ENCODE results near the gene CIITA. TPM values are rescaled to one million over a fixed set of nuclear protein-coding genes. Genes with fewer than 3 reads are reported as not detected.
"Not testable (repeated sequence)": the region's sequence is repeated elsewhere in the genome, so short reads cannot be mapped to it uniquely, and the experiment has no call there.

Gene CIITA
- 0.46 TPM in 1 of 2 replicates, not detected in the other for polyA plus RNA-seq (2014; cell fraction: cytosol; rRNA removed)
- polyA plus RNA-seq (2014; cell fraction: nucleus; rRNA removed), result 0.24 and 0.27 TPM in 2 replicates

GRCh38 chr16:10876799-10877341 is at the start of gene CIITA:
Gene CIITA (plus strand): TSS chr16:10877202. CDS start chr16:10877331, 129 bp downstream.
- DNase-seq (ENCODE audit: low spot score), result no peak

GRCh38 chr16:10827691-10828341 is 49.2 kb upstream of the CIITA start:
- DNase-seq (ENCODE audit: low spot score), result no peak

GRCh38 chr16:10828851-10829366 is 48.1 kb upstream of the CIITA start:
- DNase-seq (ENCODE audit: low spot score), result no peak

DNA sequence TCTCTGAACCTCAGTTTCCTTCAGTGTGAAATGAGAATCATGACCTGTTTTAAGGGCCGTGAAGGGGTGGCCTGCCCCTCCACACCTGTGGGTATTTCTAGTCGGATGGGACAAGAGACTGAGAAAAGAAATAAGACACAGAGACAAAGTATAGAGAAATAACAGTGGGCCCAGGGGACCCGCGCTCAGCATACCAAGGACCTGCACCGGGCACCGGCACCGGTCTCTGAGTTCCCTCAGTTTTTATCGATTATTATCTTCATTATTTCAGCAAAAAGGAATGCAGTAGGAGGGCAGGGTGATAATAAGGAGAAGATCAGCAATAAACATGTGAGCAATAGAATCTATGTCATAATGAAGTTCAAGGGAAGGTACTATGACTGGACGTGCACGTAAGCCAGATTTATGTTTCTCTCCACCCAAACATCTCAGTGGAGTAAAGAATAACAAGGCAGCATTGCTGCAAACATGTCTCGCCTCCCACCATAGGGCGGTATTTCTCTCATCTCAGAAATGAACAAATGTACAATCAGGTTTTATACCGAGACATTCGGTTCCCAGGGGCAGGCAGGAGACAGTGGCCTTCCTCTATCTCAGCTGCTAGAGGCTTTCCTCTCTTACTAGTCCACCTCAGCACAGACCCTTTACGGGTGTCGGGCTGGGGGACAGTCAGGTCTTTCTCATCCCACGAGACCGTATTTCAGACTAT is 47.5 kb upstream of the CIITA start:
- DNase-seq (ENCODE audit: low spot score), result not testable (repeated sequence)

- not testable (repeated sequence) for DNase-seq (ENCODE audit: low spot score)
Observed at GRCh38 chr16:10830240-10830639, 46.8 kb upstream of the CIITA start.

DNA sequence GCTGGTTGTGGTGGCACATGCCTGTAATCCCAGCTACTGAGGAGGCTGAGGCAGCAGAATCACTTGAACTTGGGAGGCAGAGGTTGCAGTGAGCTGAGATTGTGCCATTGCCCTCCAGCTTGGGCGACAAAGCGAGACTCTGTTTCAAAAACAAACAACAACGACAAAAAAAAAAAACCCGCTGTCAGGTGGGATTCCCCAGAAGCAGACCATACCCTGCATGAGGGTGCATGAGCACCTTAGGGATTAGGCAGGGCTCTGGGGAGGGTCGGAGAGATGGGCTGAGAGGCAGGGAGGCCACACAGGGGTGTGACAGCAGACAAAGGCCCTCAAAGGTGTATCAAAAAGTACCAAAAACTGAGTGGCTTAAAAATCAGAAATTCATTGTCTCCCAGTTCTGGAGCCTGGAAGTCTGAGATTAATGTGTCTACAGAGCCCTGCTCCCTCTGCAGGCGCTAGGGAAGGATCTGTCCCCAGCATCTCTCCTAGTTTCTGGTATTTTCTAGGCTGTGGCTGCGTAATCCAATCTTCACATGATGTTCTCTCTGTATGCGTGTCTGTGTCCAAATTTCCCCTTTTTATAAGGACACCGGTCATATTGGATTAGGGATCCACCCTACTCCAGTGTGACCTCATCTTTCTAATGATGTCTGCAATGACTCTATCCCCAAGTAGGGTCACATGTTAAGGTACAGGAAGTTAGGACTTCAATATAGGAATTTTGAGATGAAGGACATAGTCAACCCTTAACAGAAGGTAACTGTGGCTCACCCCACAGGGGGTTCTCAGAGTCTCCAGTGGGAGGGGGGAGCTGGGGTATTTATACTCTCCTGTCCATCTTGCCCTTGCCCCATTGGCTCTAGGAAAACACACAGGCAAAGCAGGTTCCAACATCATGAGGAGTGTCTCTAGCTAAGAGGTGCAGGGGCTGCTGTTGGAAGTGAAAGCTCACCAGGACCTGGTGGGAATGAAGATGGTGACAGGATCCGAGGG is 44.8 kb upstream of the CIITA start:
- DNase-seq (ENCODE audit: low spot score), result no peak

- no peak for DNase-seq (ENCODE audit: low spot score)
Observed at GRCh38 chr16:10833271-10833670, 43.7 kb upstream of the CIITA start.

- DNase-seq (ENCODE audit: low spot score), result no peak
Observed at GRCh38 chr16:10834130-10834529, 42.9 kb upstream of the CIITA start.

DNA sequence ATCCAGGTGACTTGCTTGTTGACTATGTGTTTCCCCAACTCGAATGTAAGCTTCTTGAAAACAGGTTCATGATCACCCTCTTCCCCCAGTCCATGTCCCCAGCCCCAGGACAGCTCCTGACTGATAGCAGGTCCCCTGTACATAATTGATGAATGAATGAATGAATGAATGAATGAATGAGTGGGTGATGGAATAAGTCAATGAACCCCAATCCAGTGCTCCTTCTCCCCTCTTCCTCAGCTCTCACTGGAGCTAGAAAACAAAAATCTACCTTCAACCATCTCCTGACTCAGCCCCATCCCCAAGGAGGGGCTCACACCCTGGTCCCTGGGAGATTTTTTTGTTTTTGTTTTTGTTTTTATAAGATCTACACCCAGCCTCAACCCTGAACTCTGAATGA is 42.2 kb upstream of the CIITA start:
- no peak for DNase-seq (ENCODE audit: low spot score)

- no peak for DNase-seq (ENCODE audit: low spot score)
Observed at GRCh38 chr16:10835281-10835931, 41.6 kb upstream of the CIITA start.

GRCh38 chr16:10836174-10836853 is 40.7 kb upstream of the CIITA start:
- no peak for DNase-seq (ENCODE audit: low spot score)

- DNase-seq (ENCODE audit: low spot score), result no peak
Observed at GRCh38 chr16:10838621-10839278, 38.3 kb upstream of the CIITA start.

GRCh38 chr16:10839279-10839666 is 37.7 kb upstream of the CIITA start:
- DNase-seq (ENCODE audit: low spot score), result no peak

DNA sequence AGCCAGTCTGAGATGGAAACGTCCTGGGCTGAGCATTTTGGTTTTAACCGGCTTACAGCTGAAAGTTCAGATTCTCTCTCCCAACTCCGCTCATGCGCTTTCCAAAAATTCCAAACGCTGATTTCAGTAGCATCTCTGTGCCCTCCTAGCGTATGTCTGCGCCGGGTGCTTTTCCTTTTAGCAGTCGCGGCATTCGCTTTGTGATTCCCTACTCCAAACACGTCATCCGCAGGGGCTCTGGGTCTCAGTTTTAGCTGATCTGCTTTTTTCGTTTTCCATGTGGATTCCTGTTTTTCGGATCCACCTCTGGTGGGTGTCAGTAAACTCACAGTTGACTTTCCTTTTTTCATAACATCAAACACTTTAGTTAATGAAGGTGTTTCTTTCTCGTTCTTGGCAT is 36.3 kb upstream of the CIITA start:
- no peak for DNase-seq (ENCODE audit: low spot score)

- DNase-seq (ENCODE audit: low spot score), result no peak
Observed at GRCh38 chr16:10846213-10846998, 30.6 kb upstream of the CIITA start.

DNA sequence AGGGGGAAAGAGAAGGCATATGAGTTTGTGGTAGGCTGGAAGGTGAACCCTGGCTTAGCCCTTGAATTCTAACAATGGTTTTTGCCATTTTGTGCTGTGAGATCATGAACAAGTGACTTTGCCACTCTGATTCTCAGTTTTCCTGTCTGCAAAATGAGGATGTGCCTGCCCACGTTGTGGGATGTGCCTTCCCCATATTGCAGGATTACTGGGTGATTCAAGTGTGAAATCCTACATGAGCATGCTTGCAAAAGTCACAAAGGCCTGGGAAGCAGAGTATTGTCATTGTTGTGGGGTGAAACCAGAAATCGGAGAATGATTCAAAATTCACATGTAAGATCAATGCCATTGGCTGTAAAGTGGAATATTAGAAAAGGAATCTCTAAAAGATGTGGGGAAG is 29.8 kb upstream of the CIITA start:
- DNase-seq (ENCODE audit: low spot score), result no peak

DNA sequence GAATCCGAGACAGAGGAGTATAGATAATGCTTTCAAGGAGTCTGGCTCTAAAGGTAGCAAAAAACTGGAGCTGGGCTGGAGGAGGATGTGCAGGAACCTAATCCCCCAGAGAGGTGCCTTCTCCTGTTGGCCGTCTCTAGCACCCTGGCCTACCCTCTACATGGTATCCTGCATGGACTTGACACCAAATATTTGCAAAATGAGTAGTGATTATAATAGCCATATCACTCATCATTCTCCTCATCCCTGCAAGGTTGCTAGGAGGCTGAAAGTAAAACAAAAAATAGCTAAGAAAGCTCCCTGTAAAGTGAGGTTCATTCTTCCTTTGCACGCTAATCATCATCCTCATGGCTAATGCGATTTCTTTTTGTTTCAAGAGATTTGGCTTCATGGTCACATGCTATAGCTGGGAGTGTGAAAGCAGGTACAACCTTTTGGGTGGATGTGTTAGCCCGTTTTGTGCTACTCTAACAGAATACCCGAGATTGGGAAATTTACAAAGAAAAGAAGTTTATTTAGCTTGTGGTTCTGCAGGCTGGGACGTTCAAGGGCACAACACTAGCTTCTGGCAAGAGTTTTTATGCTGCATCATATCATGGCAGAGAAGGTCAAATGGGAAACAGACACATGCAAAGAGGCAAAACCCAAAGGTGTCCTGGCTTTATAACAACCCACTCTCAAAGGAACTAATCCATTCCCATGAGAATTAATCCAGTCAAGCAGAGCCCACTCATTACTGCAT is 27.1 kb upstream of the CIITA start:
- DNase-seq (ENCODE audit: low spot score), result no peak

DNA sequence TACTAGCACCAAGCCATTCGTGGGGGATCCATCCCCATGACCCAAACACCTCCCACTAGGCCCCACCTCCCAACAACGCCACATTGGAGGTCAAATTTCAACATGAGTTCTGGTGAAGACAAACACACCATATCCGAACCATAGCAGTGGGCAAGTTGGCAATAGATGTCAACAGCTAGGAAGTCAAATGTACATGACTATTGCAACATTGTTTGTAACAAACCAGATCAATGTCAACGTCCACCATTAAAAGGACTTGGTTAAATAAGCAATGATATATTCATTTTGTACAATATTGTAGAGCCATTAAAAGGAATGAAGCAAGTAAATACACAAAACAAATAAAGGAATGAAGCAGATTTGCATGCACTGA is 26.5 kb upstream of the CIITA start:
- DNase-seq (ENCODE audit: low spot score), result no peak

Data from SK-N-DZ (cell line).